Gastroesophageal sphincter (tissue), 4 donors: Measurements from ENCODE around the gene ABTB2. TPM values are rescaled to one million over a fixed set of nuclear protein-coding genes. Genes with fewer than 3 reads are reported as not detected.
"Not testable (repeated sequence)": the region's sequence is repeated elsewhere in the genome, so short reads cannot be mapped to it uniquely, and the experiment has no call there.

Experiments
- ATAC-seq: fragments of 150-250 bp; one replicate; pipeline ENCODE4 v1.9.1; 2016; ENCODE audit warnings: mild to moderate bottlenecking, moderate library complexity
- H3K27ac ChIP-seq, 4 donors: fragments of 200-600 bp; sonication (generic) in 3 of 4; 1 replicate in 3 of 4; 2 replicates in 1 of 4; pipeline ENCODE4 v1.5.1; 2016 to 2019
- H3K27me3 ChIP-seq: fragments of 200-600 bp; sonication (generic); one replicate; pipeline ENCODE4 v1.5.1; 2019
- H3K36me3 ChIP-seq, 2 donors: fragments of 200-600 bp; sonication (generic); one replicate each; pipeline ENCODE4 v1.5.1; 2019; ENCODE audit warnings: control low read depth in 1 of 2
- H3K4me1 ChIP-seq, 3 donors: fragments of 200-600 bp; sonication (generic); 1 replicate in 2 of 3; 2 replicates in 1 of 3; pipeline ENCODE4 v1.5.1; 2016 to 2019; ENCODE audit warnings: control low read depth in 2 of 3
- H3K4me3 ChIP-seq, 2 donors: fragments of 200-600 bp; sonication (generic); one replicate each; pipeline ENCODE4 v1.5.1; 2019; ENCODE audit warnings: mild to moderate bottlenecking in 1 of 2, moderate library complexity in 1 of 2
- H3K9me3 ChIP-seq, 3 donors: fragments of 200-600 bp; sonication (generic); one replicate each; pipeline ENCODE4 v1.5.1; 2017 to 2019; ENCODE audit warnings: control low read depth in 2 of 3
- EP300 ChIP-seq: sonication (generic); formaldehyde crosslinking; IDR thresholded peaks from one replicate; pipeline ENCODE4 v1.6.1; 2017; ENCODE audit warnings: antibody characterized with exemption, mild to moderate bottlenecking
- POLR2A ChIP-seq, 2 donors: fragments of 450-650 bp; IDR thresholded peaks; one replicate each; pipeline ENCODE4 v1.6.1; 2017; ENCODE audit warnings: antibody characterized with exemption in 2 of 2, mild to moderate bottlenecking in 2 of 2, moderate library complexity in 1 of 2
- POLR2AphosphoS5 ChIP-seq: sonication (generic); formaldehyde crosslinking; IDR thresholded peaks from one replicate; pipeline ENCODE4 v1.6.1; 2017; ENCODE audit warnings: antibody characterized with exemption
- WGBS, 2 donors: methylation state at CpG; one replicate each; pipeline ENCODE4 v1.1.5; 2018; ENCODE audit warnings: low coverage in 1 of 2; 5-methylcytosine and 5-hydroxymethylcytosine counted together
- total RNA-seq, 4 donors: library from RNA; depleted of rRNA; stranded (reverse); fragments of >200 nt; gene quantifications; one replicate each; pipeline ENCODE4 v1.1.0, GENCODE V29; 2016
- TF ChIP-seq, protein P1 (sequence below), 4 experiments: fragments of 200-600 bp in 2 of 4; fragments of 450-650 bp in 2 of 4; sonication (generic) in 1 of 4; IDR thresholded peaks; one replicate each; pipeline ENCODE4 v1.5.1; 2017 to 2019; ENCODE audit warnings: antibody characterized with exemption in 4 of 4, mild to moderate bottlenecking in 2 of 4, moderate library complexity in 2 of 4

The ABTB2 gene
- total RNA-seq, 4 donors from 2014 or later, result 4.1 to 11.0 (median 7.5) TPM

DNA sequence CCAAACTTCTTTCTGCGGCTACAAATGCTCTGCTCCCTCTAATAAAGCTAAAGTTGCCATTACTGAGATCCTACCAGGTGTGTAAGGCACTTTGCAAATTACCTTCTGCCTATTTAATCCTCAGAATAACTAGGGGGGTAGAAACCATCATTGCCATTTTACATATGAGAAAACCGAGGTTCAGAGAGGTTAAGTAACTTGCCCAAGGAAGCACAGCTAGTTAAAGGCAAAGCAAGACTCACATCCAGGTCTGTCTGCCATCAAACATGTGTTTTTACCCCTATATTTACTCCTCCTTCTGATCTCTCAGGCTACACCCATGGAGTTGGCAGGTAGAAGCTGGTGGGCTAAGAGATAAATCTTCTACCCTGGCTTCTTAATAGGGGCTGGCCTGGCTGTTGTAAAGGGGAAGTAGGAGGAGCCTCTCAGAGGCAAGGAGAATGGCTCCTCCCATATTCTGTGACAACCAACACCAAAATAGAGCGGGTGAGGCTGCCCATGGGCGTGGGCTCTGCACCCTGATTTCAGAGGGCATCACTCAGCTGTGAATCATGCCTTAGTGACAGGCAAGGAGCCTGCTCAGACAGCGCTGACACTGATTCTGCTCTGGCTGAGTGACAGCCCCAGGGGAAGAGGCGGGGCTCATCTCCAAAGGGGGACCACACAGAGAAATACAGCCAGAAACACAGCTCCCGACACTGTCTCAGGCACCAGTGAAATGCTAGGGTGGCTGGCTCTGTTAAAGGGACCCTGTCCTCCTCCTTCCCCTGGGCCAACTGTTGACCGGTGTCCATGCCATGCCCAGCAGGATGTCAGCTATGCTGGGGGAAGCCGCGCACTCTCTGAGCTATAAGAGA, 106.8 kb downstream of the ABTB2 start:
- WGBS, 2 donors, result 83 to 100% methylated on average over 2 to 4 of the region's 10 CpGs
- peaks cover 0 to 31% (median 0%) of the 10 kb centered on the region in 3 donors for H3K4me1 ChIP-seq
- H3K27me3 ChIP-seq, result no peaks in the 10 kb centered on the region
- H3K9me3 ChIP-seq, result no peaks in the 10 kb centered on the region
- H3K27ac ChIP-seq, result peak overlapping the region in 3 of 4 donors; percentile 24 to 41 (median 37)
- no peak for TF ChIP-seq EP300
- TF ChIP-seq, protein P1, sequence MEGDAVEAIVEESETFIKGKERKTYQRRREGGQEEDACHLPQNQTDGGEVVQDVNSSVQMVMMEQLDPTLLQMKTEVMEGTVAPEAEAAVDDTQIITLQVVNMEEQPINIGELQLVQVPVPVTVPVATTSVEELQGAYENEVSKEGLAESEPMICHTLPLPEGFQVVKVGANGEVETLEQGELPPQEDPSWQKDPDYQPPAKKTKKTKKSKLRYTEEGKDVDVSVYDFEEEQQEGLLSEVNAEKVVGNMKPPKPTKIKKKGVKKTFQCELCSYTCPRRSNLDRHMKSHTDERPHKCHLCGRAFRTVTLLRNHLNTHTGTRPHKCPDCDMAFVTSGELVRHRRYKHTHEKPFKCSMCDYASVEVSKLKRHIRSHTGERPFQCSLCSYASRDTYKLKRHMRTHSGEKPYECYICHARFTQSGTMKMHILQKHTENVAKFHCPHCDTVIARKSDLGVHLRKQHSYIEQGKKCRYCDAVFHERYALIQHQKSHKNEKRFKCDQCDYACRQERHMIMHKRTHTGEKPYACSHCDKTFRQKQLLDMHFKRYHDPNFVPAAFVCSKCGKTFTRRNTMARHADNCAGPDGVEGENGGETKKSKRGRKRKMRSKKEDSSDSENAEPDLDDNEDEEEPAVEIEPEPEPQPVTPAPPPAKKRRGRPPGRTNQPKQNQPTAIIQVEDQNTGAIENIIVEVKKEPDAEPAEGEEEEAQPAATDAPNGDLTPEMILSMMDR (IDR thresholded peaks at IDR 0.05), result no peak
- TF ChIP-seq POLR2AphosphoS5, result no peak
- no peak for TF ChIP-seq POLR2A (IDR thresholded peaks at IDR 0.05)
- ATAC-seq, result peak; percentile 74
- H3K4me3 ChIP-seq, result no peak overlapping the region
- H3K36me3 ChIP-seq, result no peaks in the 10 kb centered on the region

DNA sequence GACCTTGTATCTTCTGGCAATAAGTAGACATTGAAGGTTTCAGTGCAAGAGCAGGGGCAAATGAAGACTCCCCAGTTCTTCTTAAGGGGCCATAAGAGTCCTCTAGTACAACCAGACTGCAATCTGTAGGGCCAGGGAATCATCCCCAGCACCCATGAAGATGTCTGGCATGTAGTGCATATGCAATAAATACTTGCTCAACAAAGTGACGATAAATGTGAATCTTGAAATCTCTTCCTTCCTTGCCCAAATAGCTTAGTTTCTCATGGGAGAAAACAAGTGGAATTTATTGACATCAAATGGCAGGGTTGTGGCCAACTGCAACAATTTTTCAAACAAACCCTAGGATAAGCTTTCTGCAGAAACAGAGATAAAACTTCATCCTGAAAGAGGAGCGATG, 107.6 kb downstream of the ABTB2 start:
- Histone ChIP-seq H3K4me3 (no peak overlapping the region), H3K9me3 (no peaks in the 10 kb centered on the region), H3K4me1 (peaks cover 0 to 31% (median 0%) of the 10 kb centered on the region in 3 donors), H3K36me3 (no peaks in the 10 kb centered on the region), H3K27ac (no peak overlapping the region), H3K27me3 (no peaks in the 10 kb centered on the region)
- ATAC-seq, result no peak
- 36 to 92% methylated on average over 1 to 2 of the region's 2 CpGs for WGBS, 2 donors
- TF ChIP-seq, protein P1 (IDR thresholded peaks at IDR 0.05), result no peak
- TF ChIP-seq EP300 (no peak), POLR2A (IDR thresholded peaks at IDR 0.05) (no peak), POLR2AphosphoS5 (no peak)

DNA sequence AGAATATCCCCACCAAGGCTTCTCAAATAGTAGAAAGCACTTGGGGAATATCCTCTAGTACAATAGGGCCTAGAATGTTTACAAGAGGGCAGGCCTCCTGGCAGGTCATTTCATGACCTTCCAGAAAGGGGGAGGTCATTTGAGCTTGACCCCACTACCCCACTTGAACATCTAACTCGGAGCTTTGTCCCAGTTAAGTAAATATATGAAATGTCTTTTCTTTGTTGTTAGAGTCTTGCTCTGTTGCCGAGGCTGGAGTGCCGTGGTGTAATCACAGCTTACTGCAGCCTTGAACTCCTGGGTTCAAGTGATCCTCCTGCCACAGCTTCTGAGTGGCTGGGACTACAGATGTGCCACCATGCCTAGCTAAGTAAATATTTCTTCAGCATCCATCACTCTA, 108.4 kb downstream of the ABTB2 start:
- ATAC-seq, result no peak
- TF ChIP-seq POLR2A (IDR thresholded peaks at IDR 0.05) (no peak), POLR2AphosphoS5 (no peak), EP300 (no peak)
- TF ChIP-seq, protein P1 (IDR thresholded peaks at IDR 0.05), result no peak

DNA sequence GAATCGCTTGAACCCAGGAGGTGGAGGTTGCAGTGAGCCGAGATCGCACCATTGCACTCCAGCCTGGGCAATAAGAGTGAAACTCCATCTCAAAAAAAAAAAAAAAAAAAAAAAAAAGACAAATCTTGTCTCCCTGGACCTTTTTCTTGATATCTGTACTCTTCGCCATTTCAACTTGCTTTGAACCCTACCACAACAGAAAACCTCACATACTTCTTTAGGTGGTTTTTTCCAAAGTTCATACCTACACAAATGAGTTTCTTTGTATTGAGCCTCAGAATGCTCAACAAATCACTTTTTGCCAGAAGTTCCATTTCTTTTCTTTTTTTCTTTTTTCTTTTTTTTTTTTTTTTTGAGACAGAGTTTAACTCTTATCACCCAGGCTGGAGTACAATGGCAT, 111.3 kb downstream of the ABTB2 start:
- H3K4me1 ChIP-seq, result peaks cover 0 to 37% (median 0%) of the 10 kb centered on the region in 3 donors

More for the DNA sequence above, 108.4 kb downstream of the ABTB2 start:
- H3K4me3 ChIP-seq, result no peak overlapping the region
- H3K9me3 ChIP-seq, result no peaks in the 10 kb centered on the region
- no peak overlapping the region for H3K27ac ChIP-seq
- H3K27me3 ChIP-seq, result no peaks in the 10 kb centered on the region
- H3K36me3 ChIP-seq, result no peaks in the 10 kb centered on the region
- 52% methylated on average over 3 of the region's 3 CpGs; no CpG with 5 or more reads in 1 of the 2 donors for WGBS, 2 donors
- H3K4me1 ChIP-seq, result peaks cover 0 to 31% (median 0%) of the 10 kb centered on the region in 3 donors

DNA sequence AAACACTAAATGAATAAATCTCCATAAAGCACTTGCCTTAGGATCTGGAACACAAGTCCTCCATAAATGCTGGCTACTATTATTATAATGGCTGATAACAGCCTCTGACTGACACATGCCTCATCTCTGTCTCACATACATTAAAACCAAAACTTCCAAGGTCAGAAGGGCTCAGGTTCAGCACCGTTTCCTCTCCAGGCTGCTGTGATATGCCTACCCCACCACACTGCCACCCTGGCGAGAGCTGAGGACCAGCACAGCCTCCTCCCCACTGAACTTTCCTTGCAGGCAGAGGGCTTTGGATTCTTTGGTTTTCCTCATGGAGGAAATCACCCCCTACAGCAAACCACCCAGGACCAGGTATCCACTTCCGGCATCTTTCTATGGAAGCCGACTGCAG, 112.8 kb downstream of the ABTB2 start:
- Histone ChIP-seq H3K4me1 (peaks cover 0 to 26% (median 0%) of the 10 kb centered on the region in 3 donors), H3K27me3 (no peaks in the 10 kb centered on the region), H3K27ac (no peak overlapping the region), H3K4me3 (no peak overlapping the region), H3K36me3 (no peaks in the 10 kb centered on the region), H3K9me3 (no peaks in the 10 kb centered on the region)
- ATAC-seq, result no peak
- WGBS, 2 donors, result 100% methylated on average over 1 to 2 of the region's 4 CpGs
- TF ChIP-seq, protein P1 (IDR thresholded peaks at IDR 0.05), result no peak
- TF ChIP-seq POLR2A (IDR thresholded peaks at IDR 0.05), result no peak
- no peak for TF ChIP-seq EP300
- TF ChIP-seq POLR2AphosphoS5, result no peak

More for the DNA sequence above, 111.3 kb downstream of the ABTB2 start:
- not testable (repeated sequence) for ATAC-seq, H3K4me3 ChIP-seq, H3K27ac ChIP-seq, H3K36me3 ChIP-seq, H3K27me3 ChIP-seq, H3K9me3 ChIP-seq
- WGBS, 2 donors, result 69 to 89% methylated on average over 4 of the region's 4 CpGs
